Fibroblast of lung (primary cell): ENCODE measurements around the gene FAM110D.

Experiments
- CTCF ChIP-seq, 2 donors: IDR thresholded peaks in 1 of 2; conservative IDR thresholded peaks in 1 of 2; 1 replicate in 1 of 2; 2 replicates in 1 of 2; pipeline ENCODE4 v1.5.1; 2011 to 2012; ENCODE audit warnings: low read length in 2 of 2, control low read depth in 1 of 2, inconsistent platforms in 1 of 2, low read depth in 1 of 2, mild to moderate bottlenecking in 1 of 2
- EZH2 ChIP-seq: IDR thresholded peaks from 2 replicates; pipeline ENCODE4 v1.5.1; 2012; ENCODE audit warnings: low read length, control low read depth, mild to moderate bottlenecking; ENCODE audit errors: missing control alignments

- TF ChIP-seq CTCF (conservative IDR thresholded peaks at IDR 0.05 in 1 of 2, IDR thresholded peaks at IDR 0.05 in 1 of 2; ENCODE audit: low read depth in 1 of 2, low read length in 2 of 2) (no peak), EZH2 (no peak)
Observed at GRCh38 chr1:26122988-26123973, 35.6 kb upstream of the FAM110D start.
